ENCODE data around the gene VAMP5.
"Not testable (repeated sequence)": the region's sequence is repeated elsewhere in the genome, so short reads cannot be mapped to it uniquely, and the experiment has no call there.

The VAMP5 gene

DNA sequence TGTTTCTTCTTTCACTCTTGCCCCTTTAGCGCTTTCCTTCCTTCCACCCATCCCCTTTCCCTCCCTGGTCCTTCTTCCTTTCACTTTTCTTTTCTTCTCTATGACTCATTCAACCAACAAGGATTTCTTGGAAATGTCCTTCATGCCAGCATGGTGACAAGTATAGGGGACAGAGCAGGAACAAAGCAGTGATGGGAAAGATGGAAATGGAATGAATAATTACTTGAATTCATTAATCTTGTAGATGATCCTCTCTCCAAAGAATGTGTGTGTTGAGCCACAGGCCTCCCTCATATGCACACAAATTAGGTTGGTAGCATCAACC lies 1.5 kb downstream of the VAMP5 start:
- DNase-seq = no peak

DNA sequence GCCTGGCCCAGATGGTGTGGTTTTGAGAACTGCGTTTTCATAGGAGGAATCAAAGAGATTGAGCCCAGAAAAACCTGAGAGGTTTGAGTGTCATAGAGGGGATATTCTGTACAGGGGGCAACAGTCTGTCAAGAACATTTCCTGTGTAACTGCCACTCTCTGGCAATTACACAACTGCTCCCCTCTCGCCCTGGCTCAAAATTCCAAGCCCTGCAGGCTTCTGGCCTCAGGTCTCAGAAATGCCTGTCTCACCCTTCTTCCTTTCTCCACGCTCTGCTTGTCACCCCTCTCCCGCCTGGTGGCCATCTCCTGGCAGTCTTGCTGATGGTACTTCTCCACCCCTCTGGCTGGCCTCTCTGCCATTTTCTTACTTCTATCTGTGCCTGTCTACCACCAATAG lies 4.0 kb downstream of the VAMP5 start:
- DNase-seq = no peak

DNA sequence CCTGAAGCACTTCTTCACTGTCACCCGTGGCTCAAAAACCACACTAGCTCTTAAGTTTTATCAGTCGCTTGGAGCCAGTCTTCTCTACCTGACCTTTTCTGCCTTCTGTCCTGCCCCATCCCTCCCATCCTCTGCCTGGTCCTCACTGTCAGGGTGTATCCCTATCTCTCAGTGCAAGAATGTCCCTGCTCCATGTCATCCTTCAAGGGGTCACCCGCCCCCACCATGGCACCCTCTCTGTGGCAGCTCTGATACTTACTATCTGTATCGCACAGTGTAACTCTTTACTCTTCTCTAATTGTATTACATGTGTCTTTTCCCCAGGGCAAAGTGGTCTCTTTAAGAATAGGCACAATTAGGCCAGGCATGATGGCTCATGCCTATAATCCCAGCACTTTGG lies 4.4 kb downstream of the VAMP5 start:
- DNase-seq = no peak

DNA sequence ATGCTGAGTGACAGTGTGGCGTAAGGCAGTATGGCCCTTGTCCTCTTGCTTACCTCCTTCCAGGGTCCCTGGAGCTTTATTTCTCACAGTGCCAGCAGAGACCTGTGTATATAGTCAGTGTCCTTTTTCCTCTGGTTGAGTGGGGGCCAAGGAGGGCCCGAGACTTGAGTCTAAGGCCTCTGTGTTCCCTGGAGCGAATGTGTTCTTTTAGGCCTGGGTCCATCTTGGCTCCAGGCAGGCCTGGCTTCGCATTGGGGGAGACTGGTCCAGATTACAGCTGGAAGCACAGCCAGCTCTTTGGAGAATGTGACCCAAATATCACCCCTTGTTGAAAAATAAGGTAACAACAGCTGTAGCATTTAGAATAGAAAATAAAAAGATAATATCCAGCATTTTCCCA lies 5.0 kb downstream of the VAMP5 start:
- DNase-seq = no peak

DNA sequence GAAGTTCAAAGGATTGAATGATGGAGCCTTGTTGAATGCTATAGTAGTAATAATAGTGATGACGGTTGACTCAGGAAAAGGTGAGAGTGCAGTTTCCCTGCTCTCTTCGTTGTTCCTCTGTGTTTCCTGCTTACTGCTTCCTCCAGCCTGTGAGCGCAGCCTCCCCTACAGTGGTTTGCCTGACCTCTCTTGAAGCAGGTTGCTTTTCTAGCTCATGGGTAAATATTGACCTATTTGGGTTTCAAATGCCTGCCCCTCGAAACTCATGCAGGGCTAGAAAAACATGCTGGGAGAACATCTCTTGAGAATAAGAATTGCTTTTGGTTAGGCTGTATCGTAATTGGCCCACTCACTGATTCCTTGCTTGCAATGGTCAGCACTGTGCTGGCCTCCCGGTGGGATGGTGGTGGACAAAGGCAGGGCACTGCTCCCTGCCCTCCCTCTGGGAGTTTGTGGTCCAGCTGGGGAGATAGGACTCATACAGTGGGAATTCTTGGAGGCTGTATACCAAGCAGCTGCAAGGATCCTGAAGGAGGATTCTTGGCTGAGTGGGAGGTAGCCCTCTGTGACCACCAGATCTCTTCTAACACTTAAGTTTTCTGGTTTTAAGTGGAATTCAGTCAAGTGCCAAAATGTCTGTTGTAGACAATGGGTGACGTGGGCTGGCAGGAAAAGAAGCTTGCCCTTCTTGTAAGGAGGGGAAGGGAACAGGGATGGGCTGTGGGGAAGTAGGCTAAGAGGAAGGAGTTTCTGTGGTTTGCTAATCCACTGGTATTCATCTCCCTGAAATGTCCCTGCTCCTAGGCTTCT lies 6.0 kb downstream of the VAMP5 start:
- DNase-seq = no peak

DNA sequence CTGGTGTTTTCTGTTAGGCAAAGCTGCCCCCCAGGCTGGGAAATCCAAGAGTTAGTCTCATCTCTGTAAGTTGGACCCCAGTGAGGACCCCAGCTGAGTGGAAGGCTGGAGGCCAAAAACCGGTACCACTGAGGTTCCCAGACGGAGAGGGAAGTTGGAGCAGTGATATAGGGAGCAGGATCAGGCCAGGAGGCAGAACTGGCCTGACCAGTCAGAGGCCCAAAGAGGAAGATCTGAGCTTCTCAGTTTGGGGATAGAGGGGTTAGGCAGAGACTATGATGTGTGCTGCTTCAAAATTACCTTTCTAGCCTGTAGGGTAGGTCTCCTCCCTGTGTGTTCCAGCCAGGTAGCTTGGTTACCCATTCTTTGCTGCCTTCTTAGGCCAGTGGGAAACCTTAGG lies 6.7 kb downstream of the VAMP5 start:
- no peak for DNase-seq

DNA sequence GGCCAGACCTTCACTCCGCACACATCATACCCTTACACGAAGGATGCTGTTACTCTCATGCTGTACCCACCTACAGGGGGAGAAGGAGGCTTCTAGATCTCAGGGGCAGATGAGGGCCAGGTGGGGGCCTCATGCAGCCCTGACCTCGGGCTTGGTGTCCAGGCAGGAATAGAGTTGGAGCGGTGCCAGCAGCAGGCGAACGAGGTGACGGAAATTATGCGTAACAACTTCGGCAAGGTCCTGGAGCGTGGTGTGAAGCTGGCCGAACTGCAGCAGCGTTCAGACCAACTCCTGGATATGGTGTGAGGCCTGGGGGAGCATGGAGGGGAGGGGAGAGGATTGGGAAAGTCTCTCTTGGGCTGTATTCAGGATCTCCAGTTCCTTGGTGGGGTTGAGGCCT lies 7.3 kb downstream of the VAMP5 start:
- DNase-seq = no peak

DNA sequence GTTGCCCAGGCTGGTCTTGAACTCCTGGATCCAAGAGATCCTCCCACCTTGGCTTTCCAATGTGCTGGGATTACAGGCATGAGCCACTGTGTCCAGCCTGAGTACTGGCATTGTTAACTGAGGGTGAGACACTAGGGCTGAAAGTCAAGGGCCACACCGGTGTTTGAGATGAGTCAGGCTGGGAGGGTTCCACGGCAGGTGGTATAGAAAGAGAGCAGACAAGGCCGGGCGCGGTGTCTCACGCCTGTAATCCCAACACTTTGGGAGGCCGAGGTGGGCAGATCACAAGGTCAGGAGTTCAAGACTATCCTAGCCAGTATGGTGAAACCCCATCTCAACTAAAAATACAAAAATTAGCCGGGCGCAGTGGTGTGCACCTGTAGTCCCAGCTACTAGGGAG lies 8.1 kb downstream of the VAMP5 start:
- DNase-seq = not testable (repeated sequence)

DNA sequence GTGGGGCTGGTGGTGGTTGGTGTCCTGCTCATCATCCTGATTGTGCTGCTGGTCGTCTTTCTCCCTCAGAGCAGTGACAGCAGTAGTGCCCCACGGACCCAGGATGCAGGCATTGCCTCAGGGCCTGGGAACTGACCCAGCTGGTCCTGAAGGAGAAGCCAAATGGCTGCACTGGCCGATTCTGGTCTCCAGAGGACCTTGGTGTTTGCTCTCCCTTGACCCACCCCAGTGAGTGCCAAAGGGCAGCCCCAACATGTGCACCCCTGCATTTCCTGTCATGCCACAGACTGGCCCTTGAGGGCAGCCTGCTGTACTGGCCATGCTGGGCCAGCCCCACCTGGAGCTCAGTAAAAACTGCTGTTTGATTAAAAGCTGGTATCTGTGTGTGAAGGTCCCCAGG lies 8.8 kb downstream of the VAMP5 start:
- no peak for DNase-seq

DNA sequence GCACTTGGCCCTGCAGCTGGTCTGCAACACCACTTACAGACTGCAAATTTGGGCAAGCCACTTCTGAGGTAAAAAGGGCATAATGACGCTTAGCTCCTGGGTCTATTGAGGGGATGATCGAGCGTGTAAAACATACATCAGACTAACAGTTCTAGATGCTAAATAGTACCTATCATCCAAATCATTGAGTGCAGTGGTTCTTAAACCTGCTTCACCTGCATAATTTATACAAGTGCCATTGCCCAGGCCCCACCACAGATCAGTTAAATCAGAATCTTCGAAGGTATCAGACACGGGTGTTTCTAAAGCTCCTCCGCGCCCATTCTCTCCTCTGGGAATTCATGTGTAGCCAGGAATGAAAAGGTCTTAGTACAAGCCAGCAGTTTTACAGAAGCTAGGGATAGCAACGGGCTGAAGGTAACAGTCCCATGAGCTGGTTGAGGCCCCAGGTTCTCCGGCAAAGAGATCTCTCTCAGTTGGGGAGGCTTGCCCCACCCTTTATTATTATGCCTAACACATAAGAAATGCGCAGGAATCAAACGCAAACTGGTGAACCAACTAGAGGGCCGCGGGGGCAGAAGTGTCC lies 10.6 kb downstream of the VAMP5 start:
- DNase-seq = no peak

DNA sequence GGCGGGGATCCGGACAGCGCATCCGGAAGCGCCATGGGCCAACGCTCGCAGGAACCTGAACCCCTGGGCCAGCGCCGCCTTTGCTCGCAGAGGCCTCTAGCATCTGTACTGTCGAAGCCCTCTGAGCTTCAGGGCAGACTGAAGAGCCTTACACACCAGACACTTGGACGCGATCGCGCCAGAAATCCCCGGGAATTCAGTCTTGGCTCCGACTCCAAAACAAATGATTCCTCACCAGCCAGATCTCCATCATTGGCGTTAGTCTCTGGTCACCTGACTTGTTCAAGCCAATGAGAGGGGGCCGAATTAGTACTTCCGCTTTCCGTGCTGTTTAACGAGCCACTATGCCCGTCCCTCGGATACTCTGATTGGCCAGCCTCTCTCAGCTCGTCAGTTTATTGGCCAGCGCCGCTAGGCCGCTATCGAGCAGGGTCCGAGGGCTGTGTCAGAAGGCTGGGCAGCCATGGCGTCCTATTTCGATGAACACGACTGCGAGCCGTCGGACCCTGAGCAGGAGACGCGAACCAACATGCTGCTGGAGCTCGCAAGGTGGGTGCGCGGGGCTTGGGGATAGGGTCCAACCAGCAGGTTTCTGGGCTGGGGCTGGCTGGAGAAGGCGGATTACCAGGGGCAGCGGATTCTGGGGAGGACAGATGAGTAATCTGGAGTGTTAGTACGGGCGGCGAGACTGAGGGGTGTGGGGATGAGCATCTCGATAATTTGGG lies 11.2 kb downstream of the VAMP5 start, which contains the start of gene RNF181:
Gene RNF181, plus strand, starts transcription at position 445 of the 725 bp plus-strand sequence. Its CDS starts 19 bp downstream, at position 464.
- peak; percentile 94 for DNase-seq

DNA sequence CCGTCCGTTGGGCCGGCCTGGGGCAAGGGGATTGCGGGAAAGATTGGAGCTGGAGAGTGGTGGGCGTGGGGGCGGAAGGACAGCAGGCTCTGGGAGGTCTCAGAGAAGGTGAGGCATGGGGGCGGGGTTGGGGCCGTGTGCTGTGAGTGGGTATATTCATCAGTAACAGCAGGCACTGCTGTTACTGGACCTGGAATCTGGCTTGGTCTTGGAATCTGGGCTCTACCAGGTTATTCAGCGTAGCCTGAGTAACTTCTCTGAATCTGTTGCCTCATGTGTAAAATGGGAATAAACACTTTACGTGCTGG lies 11.7 kb downstream of the VAMP5 start:
- no peak for DNase-seq

DNA sequence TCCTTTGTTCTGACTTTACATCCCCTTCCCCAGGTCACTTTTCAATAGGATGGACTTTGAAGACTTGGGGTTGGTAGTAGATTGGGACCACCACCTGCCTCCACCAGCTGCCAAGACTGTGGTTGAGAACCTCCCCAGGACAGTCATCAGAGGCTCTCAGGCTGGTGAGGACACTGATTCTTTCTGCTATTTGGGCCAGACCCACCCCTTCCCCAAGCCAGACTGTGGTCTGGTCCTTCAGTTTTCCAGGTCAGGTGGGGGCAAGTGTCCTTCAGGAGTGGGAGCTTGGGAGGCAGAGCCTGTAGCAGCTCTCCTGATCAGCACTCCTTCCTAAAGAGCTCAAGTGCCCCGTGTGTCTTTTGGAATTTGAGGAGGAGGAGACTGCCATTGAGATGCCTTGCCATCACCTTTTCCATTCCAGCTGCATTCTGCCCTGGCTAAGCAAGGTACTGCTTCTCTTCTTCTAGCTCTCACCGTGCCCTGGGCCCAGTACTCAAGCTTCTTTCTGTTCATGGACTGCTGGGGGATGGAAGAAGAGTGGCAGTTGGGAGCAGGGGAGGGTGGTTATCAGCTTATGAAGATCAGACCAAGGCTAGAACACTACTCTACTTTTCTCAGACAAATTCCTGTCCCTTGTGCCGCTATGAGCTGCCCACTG lies 12.4 kb downstream of the VAMP5 start:
- no peak for DNase-seq

DNA sequence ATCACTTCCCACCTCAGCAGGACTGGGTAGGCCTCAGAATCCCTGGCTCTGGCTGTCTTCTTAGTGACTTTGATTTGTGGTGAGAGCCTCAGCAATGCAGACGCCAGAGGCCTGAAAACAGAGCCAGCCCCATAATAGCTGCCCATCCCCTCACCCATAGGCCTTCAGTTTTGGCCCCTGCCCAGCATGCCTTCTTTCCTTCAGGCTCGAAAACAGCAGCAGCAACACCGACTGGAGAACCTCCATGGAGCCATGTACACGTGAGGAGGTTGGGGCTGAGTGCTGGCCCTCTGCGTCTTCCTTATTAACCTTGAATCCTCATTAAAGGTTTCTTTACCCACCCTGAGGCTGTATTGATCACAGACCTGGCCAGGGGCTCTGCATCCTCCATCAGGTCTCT lies 13.0 kb downstream of the VAMP5 start:
- no peak for DNase-seq

DNA sequence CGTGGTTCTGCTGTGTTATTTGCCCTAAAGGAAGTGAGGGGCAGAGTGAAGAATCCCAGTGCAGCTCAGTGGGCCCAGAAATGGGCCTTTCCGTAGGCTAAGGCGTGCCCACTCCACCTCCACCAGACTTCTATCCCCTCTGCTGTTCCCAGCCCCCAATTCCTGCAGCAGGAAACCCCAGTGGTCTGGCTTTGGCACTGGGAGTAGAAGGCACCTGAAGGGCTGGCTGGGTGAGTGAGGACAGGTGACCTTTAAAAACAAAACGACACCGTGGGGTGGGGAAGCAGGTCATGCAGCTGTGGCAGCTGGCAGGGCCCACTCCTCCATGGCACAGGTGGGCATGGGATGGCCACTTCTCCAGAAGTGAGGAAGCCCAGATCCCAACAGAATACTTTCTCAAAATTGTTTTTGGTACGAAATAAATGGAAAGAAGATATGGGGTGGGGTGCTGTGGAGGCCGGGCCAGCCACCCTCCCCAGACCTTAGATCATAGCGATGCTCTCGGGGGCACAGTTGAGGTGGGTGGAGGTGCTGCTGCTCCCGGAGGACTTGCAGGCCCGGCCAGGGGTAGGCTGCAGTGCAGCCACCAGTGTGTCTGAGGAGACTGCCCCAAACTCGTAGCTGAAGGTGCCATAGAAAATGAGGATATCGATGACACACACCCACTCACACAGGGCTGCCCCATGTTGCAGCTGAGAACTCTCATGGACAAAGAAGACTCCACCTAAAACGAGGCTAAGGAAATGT lies 14.5 kb downstream of the VAMP5 start:
- DNase-seq = no peak

DNA sequence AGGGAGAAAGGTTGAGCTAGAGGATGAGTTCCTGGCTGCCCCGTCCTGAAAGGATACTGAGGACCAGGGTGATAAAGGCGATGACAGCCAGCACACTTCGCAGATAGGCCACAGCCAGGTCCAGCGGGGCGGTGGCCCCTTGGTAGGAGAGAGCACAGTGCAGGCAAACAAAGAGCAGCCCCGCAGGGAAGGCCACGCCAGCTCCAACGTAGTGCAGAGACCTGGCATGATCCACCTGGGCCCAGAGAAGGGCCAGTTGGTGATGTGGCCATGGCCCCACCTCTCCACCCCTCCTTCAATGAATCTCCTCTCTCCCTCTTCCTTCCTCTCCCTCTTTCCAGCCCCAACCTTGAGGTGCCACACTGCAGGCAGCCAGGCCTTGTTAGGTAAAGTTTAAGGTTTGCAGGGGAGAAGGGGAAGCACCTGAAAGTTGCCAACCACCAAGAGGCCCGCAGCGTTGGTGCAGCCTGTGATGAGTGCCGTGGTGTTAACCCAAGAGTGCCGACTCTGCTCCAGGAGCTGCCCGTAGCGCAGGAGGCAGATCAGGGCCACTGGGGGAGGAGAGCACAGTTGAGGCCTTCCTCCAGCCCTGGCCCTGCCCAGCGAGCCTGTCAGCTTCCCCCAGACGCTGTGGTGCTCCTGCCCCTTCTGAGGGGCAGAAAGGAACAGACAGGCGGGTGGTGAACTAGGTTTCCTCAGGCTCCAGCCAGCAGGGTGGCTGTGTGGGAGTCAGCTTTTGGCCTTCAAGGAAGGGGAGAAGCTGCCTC lies 15.4 kb downstream of the VAMP5 start:
- DNase-seq = no peak

DNA sequence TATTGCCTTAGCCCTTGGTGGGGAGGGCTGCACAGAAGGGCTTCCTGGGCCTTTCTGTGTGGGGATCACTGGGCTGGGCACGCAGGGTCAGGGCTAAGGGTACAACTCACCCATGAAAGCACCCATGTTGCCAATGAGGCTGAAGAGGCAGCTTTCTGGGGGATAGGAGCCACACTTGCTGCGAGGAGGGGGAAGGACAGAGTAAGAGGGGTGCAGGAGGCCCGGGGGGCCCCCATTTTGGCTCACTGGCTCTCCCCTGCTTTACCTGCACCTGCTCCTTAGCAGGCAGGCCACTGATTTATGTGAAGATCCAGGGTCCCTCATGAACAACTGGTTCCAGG lies 16.0 kb downstream of the VAMP5 start:
- no peak for DNase-seq

DNA sequence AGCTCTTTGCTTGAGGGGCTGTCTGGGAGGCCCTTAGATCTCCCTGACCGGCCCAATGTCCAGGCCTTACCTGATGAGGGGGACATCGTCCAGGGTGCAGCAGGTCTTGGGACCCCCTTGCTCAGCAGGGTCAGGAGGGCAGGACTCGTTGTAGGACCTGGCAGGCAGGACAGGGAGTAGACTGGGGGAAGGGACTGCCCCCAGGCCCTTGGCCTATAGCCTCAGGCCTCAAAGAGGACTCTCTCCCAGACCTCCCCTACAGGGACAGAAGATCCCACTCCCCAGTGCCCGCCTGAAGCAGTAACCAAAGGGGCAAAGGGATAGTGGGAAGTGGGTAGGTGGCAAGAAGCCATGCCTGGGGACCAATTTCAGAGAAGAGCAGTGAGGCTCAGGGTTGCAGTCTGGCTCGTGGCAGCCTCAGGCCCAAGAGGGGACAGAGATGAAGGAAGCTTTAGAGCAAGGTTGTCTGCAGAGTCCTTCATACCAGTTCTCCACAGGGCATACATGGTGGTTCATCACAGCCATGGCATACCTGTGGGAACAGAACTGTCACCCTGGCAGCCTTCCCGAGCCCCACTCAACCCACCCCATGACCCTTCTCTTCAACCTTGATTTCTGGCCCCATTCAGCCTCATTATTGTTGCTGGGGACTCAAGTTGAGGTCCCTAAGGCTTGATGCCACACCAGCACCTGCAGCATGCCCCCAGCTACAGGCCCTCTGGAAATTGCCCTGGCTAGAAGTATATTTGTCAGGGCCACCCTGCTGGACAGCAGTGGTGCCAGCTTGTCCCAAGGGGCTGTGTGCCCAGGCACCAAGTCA lies 16.9 kb downstream of the VAMP5 start:
- no peak for DNase-seq

DNA sequence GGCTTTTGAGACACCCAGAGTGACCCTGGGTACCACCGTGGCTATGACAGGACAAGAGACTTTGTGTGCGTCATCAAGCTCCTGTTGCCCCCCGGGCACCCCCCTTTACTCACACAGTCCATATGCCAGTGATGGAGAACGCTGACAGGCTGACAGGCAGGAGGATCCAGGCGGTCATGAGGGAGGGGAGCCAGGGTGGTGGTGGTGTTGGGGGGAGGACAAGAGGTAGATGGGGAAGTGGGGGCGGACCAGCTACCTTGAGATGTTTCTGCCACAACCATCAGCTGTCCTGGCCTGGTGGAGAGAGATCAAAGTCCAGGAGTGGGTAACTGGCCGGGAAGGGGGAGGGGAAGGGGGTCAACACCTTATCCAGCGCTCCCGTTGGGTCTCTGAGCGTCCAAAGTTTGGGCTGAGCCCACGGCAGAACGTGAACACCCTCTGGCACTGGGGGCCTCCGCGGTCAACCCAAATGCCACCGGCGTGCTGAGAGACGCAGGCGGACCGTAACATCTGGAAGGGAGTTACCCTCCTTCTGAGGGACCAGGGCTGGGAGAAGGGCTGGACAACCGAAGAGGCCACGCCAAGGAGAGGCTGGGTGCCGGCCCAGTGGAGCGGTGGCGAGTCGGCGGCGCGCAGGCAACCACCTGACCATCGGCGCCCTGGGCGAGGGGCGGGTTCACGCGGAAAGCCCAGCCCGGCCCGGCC lies 17.7 kb downstream of the VAMP5 start:
- no peak for DNase-seq

DNA sequence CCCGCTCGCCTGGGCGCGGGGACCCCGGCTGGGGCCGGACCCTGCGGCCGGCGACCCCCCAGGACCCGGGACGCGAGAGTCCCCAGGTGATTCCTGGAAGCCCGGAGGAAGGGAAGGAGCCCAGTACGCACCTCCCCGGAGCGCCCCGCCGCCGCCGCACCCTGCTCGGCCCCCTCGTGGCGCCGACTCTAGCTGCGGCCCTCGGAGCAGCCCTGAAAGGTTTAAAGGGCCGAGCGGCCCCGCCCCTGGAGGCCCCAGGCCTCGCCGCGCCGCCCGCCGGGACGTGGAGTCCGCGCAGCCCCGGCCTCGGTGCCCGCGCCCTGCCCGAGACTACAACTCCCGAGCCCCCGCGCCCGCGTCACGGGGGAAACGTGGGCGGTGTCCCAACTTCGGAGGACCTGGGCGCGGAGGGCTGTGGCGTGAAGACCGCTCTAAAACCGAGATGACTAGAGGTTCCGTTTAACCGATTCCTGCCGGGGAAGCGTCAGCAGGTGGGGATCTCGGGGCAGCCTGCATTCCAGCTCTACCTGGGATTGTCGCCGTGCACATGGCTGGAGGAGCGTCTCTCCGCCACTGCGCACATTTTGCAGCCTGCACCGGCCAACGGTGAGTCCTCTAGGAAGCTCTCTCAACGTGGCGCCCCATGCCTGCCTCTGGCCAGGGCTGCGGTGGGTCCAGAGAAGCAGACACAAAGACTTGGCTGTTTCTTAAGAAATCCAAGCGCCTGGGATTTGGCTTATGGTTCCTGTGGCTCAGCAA lies 18.4 kb downstream of the VAMP5 start, which contains the start of gene TMEM150A:
Gene TMEM150A, minus strand, starts transcription at position 223 of the 759 bp plus-strand sequence. CDS start 750 bp downstream, outside the sequence.
- peak; percentile 72 for DNase-seq
